HepG2 (cell line): ENCODE data around the gene CES1. TPM values are rescaled to one million over a fixed set of nuclear protein-coding genes. Genes with fewer than 3 reads are reported as not detected.

ENCODE experiments used
- BRCA1 ChIP-seq: sonication (generic); formaldehyde crosslinking; IDR thresholded peaks from 2 replicates; pipeline ENCODE4 v1.4.0; 2020; ENCODE audit warnings: missing genetic modification reagents
- CREB1 ChIP-seq, 2 experiments: fragments of 450-650 bp in 1 of 2; IDR thresholded peaks; 2 replicates each; pipeline ENCODE4 v1.6.1; 2016 to 2017; ENCODE audit warnings: control low read depth in 1 of 2, mild to moderate bottlenecking in 1 of 2, missing compliant biosample characterization in 1 of 2, missing genetic modification characterization in 1 of 2
- CREM ChIP-seq, 2 experiments: sonication (generic) in 1 of 2; formaldehyde crosslinking in 1 of 2; IDR thresholded peaks; 2 replicates each; pipeline versions ENCODE4 v1.4.0 to v1.6.1; 2016 to 2020; ENCODE audit warnings: antibody characterized with exemption in 1 of 2, mild to moderate bottlenecking in 1 of 2, missing genetic modification reagents in 1 of 2
- CTCF ChIP-seq: sonication (generic); formaldehyde crosslinking; IDR thresholded peaks from 2 replicates; pipeline ENCODE4 v1.5.0; 2020; ENCODE audit warnings: mild to moderate bottlenecking, missing genetic modification reagents, moderate library complexity
- GATA4 ChIP-seq: sonication (generic); IDR thresholded peaks from 2 replicates; pipeline ENCODE4 v1.6.1; 2016; ENCODE audit warnings: antibody characterized with exemption, low read depth, borderline replicate concordance
- JARID2 ChIP-seq: sonication (generic); formaldehyde crosslinking; IDR thresholded peaks from 2 replicates; pipeline ENCODE4 v1.8.1; 2023; ENCODE audit warnings: missing genetic modification reagents, inconsistent platforms; ENCODE audit not compliant: insufficient replicate concordance
- MED13 ChIP-seq: sonication (generic); formaldehyde crosslinking; IDR thresholded peaks from 2 replicates; pipeline ENCODE4 v1.5.0; 2020; ENCODE audit warnings: missing genetic modification reagents
- SALL1 ChIP-seq: sonication (generic); formaldehyde crosslinking; IDR thresholded peaks from 2 replicates; pipeline ENCODE4 v1.8.0; 2022; ENCODE audit warnings: mild to moderate bottlenecking, missing genetic modification reagents
- SSRP1 ChIP-seq: IDR thresholded peaks from 2 replicates; pipeline ENCODE4 v1.6.1; 2016; ENCODE audit warnings: control low read depth
- TOPORS ChIP-seq: sonication (generic); formaldehyde crosslinking; IDR thresholded peaks from 2 replicates; pipeline ENCODE4 v1.8.0; 2023; ENCODE audit warnings: mild to moderate bottlenecking, missing genetic modification reagents
- WIZ ChIP-seq: sonication (generic); formaldehyde crosslinking; IDR thresholded peaks from 2 replicates; pipeline ENCODE4 v1.5.1; 2020; ENCODE audit warnings: mild to moderate bottlenecking, missing genetic modification reagents
- ZFP36L2 ChIP-seq: sonication (generic); formaldehyde crosslinking; IDR thresholded peaks from 2 replicates; pipeline ENCODE4 v1.4.0; 2020; ENCODE audit warnings: missing genetic modification reagents
- ZFYVE20 ChIP-seq: sonication (generic); formaldehyde crosslinking; IDR thresholded peaks from 2 replicates; pipeline ENCODE4 v1.8.0; 2023; ENCODE audit warnings: low read depth, mild to moderate bottlenecking, moderate library complexity, missing genetic modification reagents, borderline replicate concordance
- ZMYM2 ChIP-seq: sonication (generic); formaldehyde crosslinking; IDR thresholded peaks from 2 replicates; pipeline ENCODE4 v1.8.0; 2022; ENCODE audit warnings: mild to moderate bottlenecking, missing genetic modification reagents
- ZNF224 ChIP-seq: sonication (generic); formaldehyde crosslinking; IDR thresholded peaks from 2 replicates; pipeline ENCODE4 v1.5.0; 2020; ENCODE audit warnings: mild to moderate bottlenecking, missing genetic modification reagents
- ZNF34 ChIP-seq: sonication (generic); formaldehyde crosslinking; IDR thresholded peaks from 2 replicates; pipeline ENCODE4 v1.4.0; 2020; ENCODE audit warnings: mild to moderate bottlenecking, missing genetic modification reagents, borderline replicate concordance
- ZNF546 ChIP-seq: sonication (generic); formaldehyde crosslinking; conservative IDR thresholded peaks from 2 replicates; pipeline ENCODE4 v1.8.1; 2023; ENCODE audit warnings: mild to moderate bottlenecking, missing genetic modification reagents
- ZNF710 ChIP-seq: sonication (generic); formaldehyde crosslinking; IDR thresholded peaks from 2 replicates; pipeline ENCODE4 v1.5.0; 2020; ENCODE audit warnings: mild to moderate bottlenecking, missing genetic modification reagents, borderline replicate concordance
- ZNF724P ChIP-seq: sonication (generic); formaldehyde crosslinking; IDR thresholded peaks from 2 replicates; pipeline ENCODE4 v1.8.0; 2022; ENCODE audit warnings: missing genetic modification reagents, borderline replicate concordance
- ZNF776 ChIP-seq: sonication (generic); formaldehyde crosslinking; IDR thresholded peaks from 2 replicates; pipeline ENCODE4 v1.4.0; 2020; ENCODE audit warnings: mild to moderate bottlenecking, missing genetic modification reagents
- ZNF790 ChIP-seq: sonication (generic); formaldehyde crosslinking; IDR thresholded peaks from 2 replicates; pipeline ENCODE4 v1.8.0; 2022; ENCODE audit warnings: missing genetic modification reagents, mild to moderate bottlenecking, borderline replicate concordance
- polyA plus RNA-seq, 8 experiments: library from polyadenylated mRNA; depleted of rRNA in 3 of 8; stranded (reverse) in 7 of 8; unstranded in 1 of 8; fragments of >200 nt; fragmentation: Illumina TruSeq in 4 of 8; extraction: Trizol in 4 of 8; gene quantifications; 2 replicates each; pipeline versions ENCODE4 v1.2.1 to v1.2.3, GENCODE V29; 2011 to 2016; ENCODE audit warnings: low read depth in 4 of 8, missing spikeins in 1 of 8, mixed read lengths in 1 of 8; ENCODE audit not compliant: insufficient read depth in 1 of 8
- total RNA-seq, 5 experiments: library from RNA; depleted of rRNA; stranded (reverse); fragments of >200 nt; fragmentation: Illumina TruSeq; extraction: Trizol; gene quantifications; 2 replicates each; pipeline ENCODE4 v1.2.3, GENCODE V29; 2016; ENCODE audit warnings: low read depth in 1 of 5
- TF ChIP-seq, protein P1 (sequence below): sonication (generic); formaldehyde crosslinking; conservative IDR thresholded peaks from 2 replicates; pipeline ENCODE4 v1.8.1; 2023; ENCODE audit warnings: missing genetic modification reagents
- TF ChIP-seq, protein P2 (sequence below): sonication (generic); formaldehyde crosslinking; IDR thresholded peaks from 2 replicates; pipeline ENCODE4 v1.5.0; 2020; ENCODE audit warnings: missing genetic modification reagents

The CES1 gene
- total and polyA plus RNA-seq, 2 of the 13 experiments (the other 11 are each of a cell fraction or from before 2014, with no cell fraction given): 136 to 198 TPM

GRCh38 chr16:55832773-55833691, at the start of gene CES1 (continued):
- TF ChIP-seq, protein P1, sequence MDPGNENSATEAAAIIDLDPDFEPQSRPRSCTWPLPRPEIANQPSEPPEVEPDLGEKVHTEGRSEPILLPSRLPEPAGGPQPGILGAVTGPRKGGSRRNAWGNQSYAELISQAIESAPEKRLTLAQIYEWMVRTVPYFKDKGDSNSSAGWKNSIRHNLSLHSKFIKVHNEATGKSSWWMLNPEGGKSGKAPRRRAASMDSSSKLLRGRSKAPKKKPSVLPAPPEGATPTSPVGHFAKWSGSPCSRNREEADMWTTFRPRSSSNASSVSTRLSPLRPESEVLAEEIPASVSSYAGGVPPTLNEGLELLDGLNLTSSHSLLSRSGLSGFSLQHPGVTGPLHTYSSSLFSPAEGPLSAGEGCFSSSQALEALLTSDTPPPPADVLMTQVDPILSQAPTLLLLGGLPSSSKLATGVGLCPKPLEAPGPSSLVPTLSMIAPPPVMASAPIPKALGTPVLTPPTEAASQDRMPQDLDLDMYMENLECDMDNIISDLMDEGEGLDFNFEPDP: no peak
- TF ChIP-seq JARID2 (CRISPR knock-in tag): no peak
- peak; percentile 69; the same call in 1 of the 2 replicates for TF ChIP-seq WIZ (CRISPR knock-in tag)
- TF ChIP-seq ZFP36L2: no peak; the same call in 1 of the 2 replicates
- no peak; the same call in 1 of the 2 replicates for TF ChIP-seq ZMYM2 (CRISPR knock-in tag)
- TF ChIP-seq ZNF34 (CRISPR knock-in tag): 0 out of 2 replicates have a peak, but pooled peaks have one; percentile 65
- TF ChIP-seq ZFYVE20 (CRISPR knock-in tag): no peak
- TF ChIP-seq ZNF776 (CRISPR knock-in tag): no peak
- TF ChIP-seq ZNF710 (CRISPR knock-in tag): 0 out of 2 replicates have a peak, but pooled peaks have one; percentile 41
- peak; percentile 69; the same call in 1 of the 2 replicates for TF ChIP-seq ZNF224
- TF ChIP-seq, protein P2, sequence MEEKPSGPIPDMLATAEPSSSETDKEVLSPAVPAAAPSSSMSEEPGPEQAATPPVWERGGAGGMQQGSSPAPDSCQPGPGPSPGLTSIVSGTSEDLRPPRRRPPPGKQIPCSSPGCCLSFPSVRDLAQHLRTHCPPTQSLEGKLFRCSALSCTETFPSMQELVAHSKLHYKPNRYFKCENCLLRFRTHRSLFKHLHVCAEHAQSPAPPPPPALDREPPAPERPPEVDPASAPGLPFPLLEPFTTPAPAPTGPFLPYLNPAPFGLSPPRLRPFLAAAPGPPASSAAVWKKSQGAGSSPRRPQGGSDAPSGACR: 0 out of 2 replicates have a peak, but pooled peaks have one; percentile 10
- no peak for TF ChIP-seq BRCA1 (CRISPR knock-in tag)
- TF ChIP-seq CREM (IDR thresholded peaks at IDR 0.05): peak; percentile 79; the same call in 1 of the 2 replicates
- no peak for TF ChIP-seq CREM (CRISPR knock-in tag; IDR thresholded peaks at IDR 0.05)
- TF ChIP-seq ZNF546 (CRISPR knock-in tag): no peak; the same call in 1 of the 2 replicates
- TF ChIP-seq SALL1: peak; percentile 72
- TF ChIP-seq ZNF724P (CRISPR knock-in tag): 0 out of 2 replicates have a peak, but pooled peaks have one; percentile 85
- TF ChIP-seq CREB1 (IDR thresholded peaks at IDR 0.05): no peak
- peak; percentile 56 for TF ChIP-seq CREB1 (CRISPR knock-in tag; IDR thresholded peaks at IDR 0.05)
- TF ChIP-seq ZNF790: no peak
- TF ChIP-seq SSRP1 (CRISPR knock-in tag): no peak
- TF ChIP-seq MED13 (CRISPR knock-in tag): no peak
- TF ChIP-seq CTCF (CRISPR knock-in tag): no peak
- TF ChIP-seq GATA4: 0 out of 2 replicates have a peak, but pooled peaks have one; percentile 18
- peak; percentile 53; the same call in 1 of the 2 replicates for TF ChIP-seq TOPORS
